ENCODE results near the gene CRAT.

CRAT gene

DNA sequence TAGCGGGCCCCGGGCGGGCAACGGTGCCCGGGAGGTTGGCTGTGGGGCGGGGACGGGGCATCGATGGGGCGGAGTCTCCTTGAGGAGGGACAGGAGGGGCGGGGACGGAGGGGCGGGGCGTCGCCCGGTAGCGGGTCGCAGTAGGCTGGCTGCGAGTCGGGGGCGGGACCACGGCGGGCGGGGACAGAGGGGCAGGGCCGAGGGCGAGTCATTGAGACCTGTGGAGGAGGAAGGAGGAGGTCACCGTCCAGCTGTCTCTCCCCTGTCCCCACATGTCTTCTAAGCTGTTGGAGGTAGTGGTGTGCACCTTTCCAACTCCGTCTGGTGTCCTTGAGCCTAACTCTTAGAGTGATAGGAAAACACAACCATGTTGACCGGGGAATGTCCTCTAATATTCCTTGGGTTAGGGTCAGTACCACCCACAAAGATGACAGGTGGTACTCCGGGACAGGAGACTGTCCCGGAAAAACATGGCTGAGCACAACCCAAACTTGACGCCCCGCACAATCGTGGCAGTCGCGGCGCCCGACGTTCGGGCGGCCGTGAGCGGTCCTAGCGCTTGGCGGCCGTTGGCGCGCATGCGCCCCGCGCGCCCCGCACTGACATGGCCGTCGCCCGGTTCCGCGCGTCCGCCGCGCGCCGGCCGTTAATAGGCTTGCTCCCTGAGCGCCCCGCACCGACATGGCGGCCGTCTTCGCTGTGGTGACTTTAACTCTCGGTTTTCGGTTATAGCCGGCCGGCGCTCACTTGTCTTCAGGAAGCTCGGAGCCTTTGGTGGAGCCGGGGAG is at the start of gene CRAT, which contains the start of gene PTPA:
TSS of gene CRAT (minus strand) at position 54 of the 788 bp plus-strand sequence. CDS start 284 bp downstream, outside the sequence.
TSS of gene PTPA (plus strand) at position 676 of the 788 bp plus-strand sequence. CDS start 186 bp downstream, outside the sequence.
- no peak for FAIRE-seq

DNA sequence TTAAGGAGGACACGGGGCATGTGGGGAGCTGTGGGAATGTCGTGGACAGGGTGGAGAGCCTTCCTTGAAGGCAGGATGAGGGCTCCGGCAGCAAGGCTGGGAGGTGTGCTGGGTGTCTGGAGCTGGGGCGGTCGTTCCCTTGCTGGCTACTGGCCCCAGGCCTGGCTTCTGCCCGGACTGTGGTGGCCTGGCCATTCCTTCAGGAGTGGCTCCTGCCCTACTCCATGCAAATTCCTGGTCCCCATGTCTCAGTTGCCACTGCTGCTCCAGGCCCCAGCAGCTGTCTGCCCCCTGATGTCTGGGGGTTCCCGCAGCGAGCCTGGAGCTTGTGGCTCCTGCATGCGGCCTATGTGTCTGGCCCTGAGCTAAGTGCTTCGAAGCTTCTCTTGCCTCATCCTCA is 45.6 kb upstream of the CRAT start:
- no peak for FAIRE-seq

DNA sequence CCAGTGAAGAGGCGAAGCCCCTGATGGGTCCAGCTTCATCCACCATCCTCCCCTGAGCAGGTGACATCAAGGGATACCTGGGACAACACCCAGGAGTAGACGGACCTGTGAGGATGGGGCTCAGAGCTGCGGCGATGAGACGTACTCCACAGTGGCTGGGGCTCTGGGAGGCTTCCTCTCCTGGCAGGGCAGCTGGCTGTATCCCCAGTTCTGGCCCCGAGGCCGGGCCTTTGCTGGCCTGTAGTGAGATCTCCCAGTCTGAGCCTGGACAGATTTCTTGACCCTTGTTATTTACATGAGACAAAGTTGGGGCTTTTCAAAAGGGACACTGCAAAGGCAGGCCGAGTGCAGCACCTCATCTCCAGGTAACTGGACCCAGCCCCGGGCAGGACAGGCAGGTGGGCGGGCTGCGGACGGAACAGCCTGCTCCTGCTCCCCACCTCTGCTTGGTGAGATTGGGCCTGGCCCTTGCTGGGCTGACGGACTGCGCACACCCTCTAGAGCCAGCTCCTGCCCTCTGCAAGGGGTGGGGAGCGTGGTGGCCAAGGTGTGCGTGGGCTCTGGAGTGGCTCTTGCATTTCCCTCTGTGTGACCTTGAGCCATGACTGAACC is 44.4 kb upstream of the CRAT start:
- no peak for FAIRE-seq

- no peak for FAIRE-seq
These were observed 40.9 kb upstream of the CRAT start for GRCh38 chr9:129151469-129151868.

- no peak for FAIRE-seq
These were observed 40.1 kb upstream of the CRAT start for GRCh38 chr9:129150672-129151211.

DNA sequence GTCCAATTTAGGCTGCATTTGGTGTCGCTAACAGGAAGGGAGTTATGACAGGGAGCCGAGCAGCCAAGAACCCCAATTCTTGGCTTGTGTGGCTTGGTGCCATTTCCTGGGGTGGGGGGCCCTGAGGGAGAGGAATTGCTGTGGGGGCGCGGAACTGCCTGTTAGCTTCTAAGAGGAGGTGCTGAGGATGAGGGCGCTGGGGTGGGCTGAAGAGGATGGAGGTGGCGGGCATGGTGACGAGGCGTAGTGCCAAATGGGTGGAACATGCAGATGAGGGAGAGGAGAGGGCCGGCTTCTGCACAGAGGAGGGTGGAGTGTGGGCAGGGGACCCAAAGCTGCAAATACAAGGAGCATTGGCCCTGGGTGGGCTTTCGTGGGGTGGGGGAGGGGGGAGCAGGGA is 39.5 kb upstream of the CRAT start:
- FAIRE-seq = no peak

GRCh38 chr9:129149442-129149841 is 38.8 kb upstream of the CRAT start:
- FAIRE-seq = no peak

DNA sequence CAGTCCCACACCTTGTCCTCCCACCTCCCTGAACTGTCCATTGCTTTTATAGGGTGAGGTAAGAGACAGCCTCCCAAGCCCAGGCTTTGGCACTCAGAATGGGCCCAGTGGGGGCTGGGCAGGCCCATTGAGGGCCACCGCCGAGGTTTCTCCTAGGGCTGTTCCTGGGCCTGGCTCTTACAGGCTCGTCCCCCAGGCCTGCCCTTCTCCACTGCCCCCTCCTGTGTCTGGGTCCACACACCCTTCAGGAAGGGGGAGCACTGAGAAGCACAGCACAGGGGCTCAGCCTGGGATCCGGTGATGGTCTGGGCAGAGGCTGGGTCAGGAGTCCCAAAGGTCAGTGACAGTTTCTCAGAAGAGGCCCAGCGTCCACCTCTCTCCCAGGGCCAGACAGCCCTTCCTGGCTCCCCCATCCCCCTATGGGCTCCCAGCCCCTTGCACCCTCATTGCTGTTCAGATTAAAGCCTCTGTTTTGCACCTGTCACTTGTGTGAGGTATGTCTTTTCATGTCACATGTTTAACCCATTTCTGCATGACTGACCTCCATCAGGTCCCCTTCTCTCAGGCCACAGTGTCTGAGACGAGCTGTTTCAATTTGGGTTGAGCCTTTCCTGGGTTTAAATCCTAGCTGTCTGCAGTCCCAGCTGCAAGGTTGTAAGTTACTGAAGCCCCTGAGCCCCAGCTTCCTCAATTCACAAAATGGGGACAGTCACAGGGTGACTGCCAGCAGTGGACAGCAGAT is 38.0 kb upstream of the CRAT start:
- FAIRE-seq = no peak

GRCh38 chr9:129146441-129146941 is 35.9 kb upstream of the CRAT start:
- no peak for FAIRE-seq

DNA sequence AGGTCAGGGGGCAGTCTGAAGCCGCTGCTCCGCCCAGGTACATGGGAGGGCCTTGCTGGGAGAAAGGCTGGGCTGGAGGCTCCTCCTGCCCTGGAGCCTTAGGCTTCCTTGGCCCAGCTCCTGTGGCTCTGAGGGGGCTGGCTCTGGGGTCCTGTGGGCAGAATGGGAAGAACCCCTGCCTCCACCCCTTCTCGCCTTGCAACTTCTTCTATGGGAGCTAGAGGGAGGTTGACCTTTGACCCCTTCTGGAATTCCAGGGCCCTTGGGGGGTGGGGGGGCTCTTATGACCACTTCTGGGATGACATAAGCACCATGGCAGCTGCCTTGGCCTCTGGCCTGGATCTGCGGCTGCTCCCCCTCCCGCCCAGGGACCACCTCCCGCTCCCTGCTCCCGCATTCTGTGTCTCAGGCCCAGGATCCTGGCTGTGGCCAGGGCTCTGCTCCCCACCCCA is 35.3 kb upstream of the CRAT start:
- FAIRE-seq = no peak

DNA sequence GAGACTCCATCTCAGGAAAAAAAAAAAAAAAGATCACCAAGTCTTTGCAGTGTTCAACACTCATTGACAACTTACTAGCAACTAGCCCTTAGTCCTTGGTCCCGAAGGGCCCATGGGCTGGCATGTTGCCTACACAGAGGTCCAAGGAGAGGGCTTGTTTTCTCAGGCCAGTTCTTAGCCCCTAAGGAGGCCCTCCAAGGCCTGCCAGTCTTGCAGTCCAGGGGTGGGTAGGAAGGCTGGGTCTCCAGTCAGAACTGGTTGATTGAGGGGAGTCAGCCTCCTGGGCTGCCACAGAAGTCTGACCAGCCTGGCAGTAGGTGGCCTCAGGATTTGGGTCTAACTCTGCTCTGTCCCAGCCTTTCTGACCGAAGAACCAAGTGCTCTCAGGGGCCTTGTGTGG is 34.7 kb upstream of the CRAT start:
- no peak for FAIRE-seq

DNA sequence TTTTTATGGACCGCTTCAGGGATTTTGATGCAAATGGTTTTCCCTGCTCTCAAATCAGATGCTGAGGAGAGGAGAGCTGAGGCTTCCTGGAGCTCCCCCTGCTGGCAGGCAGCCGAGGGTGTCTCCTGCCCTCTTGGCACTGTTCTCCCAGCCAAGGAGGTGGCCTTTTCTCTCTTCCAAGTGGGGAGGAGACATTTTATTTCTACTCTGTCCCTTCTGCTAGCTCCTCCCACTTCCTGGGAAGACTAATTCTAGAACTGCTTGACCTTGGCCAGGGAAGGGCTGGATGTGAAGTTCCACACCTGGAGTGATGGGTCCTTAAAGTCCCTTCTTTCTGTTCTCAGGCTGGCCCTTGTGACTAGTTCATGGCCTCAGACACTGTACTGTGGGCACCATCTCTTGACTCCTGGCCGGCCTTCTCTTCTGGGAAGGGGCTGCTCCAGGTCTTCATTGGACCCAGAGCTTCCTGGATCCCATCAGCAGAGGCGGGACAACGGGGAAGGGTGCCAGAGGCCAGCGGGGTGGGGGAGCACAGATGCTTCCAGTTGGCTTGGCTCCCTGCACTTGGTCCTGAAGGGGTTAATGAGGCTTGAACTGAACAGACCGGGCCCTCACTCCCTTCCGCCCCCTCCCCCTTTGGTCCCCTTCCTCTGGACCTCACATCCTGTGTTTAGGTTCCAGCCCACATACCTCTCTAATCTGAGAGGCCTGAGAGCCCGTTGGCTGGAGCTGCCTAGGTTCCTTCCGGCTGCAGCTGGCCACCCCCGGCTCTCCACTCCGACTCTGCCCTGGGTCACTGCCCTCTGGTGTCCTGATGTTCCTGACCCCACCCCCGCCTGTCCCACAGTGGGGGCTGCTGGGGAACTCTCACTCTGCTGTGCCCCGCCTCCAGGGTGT is 32.7 kb upstream of the CRAT start:
- FAIRE-seq = no peak

DNA sequence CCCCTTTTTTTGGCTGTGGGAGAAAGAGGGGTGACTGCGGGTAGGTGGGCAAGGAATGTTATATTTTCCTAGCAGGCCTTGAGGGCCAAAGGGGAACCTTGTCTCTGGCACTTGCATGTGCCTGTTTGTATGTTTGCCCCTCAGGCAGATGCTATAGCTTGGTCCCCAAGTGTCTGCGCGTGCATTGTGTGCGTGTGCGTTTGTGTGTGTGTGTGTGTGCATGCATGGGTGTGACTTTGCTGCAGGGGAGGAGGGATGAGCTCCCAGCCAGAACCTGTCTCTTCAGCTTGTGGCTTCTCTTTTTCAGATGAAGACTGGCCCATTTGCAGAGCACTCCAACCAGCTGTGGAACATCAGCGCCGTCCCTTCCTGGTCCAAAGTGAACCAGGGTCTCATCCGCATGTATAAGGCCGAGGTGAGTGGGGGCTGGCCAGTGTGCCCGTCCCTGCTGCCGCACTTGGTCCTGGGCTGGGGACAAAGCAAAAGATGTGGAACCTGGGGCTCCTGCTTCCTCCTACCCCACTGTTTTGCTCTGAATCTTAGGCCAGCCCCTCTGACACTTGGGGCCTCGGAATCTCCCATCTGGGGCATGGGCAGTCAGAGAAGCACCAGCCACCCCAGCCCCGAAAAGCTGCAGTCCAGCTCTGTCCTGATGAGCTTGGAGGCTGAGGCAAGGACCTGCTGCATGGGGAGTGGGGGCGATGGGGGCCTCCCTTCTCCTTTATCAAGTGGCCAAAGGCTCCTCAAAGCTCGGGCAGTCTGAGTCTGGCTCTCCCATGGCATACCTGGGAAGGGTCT is 31.7 kb upstream of the CRAT start:
- FAIRE-seq = no peak

DNA sequence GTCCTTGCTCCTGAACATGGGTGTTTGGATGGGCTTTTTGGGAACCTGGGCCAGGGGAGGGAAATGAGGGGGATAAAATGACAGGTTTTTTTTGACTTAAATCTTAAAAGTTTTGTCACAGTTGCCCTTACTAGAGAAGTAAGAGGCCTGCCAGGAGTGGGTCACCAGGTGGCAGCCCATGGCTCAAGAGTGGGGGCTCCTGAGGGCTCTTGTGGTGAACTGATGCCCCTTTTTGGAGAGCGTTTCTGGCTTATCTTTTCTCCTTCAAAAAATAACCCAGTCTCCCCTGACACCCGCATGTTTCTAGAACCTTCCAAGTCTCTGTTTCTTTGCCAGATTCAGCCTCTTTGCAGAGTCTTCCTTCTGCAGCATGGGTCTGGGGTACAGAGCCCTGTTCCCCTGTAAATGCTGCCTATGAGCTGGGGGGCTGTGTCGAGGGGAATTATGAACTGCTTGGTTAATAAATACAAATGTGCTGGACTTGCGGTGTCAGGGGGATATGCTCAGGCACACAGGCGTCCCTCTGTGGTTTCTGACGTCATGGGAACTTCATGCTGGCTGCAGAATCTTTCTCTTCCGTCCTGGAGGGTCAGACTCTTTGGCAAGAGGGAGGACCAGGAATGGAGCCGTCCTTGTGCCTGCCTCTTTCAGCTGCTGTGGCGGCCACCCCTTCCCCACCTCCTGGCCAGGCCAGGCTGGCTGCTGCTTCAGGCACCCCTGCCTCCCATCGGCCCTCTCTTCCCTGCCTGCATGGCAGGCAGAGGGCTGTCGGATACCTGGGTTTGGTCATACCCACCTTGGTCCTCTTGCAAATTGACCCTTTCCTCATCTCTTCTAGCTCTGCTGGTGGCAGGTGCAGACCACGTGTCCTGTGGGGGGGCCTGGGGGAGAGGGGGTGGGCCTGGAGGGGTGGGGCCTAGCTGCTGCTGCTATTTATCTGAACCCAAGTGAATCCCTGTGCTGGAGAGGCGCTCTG is 30.8 kb upstream of the CRAT start:
- FAIRE-seq = no peak

- no peak for FAIRE-seq
These were observed 29.9 kb upstream of the CRAT start for GRCh38 chr9:129140397-129141065.

GRCh38 chr9:129139993-129140396 is 29.4 kb upstream of the CRAT start:
- no peak for FAIRE-seq

DNA sequence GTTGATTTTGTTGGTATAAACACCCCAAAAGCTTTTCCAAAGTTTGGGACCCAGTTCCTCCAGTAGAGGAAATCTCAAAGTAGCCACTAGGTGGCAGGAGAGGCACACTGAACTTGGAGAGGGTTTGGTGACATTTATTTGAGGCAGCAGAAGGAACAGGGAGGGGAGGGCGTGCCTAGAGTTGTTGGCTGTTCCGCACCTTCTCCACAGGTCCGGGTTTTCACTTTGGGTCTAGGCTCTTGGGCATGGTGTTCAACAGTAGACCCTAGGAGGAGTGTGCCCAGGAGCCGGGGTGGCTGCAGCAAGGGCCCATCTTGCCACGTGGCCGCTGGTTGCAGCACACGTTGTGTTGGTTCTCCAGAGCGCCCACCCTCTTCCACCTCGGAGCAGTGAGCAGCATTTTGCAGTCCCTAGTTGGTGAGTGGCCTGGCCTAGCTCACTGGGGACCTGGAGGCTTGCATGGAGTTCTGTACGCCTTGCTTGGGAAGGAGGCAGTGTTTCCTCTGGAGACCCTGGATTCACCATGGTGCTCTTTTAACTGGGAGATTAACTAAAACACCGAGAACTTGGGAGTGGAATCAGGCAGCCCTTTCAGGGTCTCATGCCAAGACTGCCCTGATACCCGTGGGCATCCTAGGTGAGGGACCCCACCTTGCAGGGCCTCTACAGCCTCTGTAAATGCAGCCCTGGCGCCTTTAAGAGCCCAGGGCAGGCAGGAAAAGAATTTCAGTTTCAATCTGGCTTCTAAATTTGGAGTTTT is 28.8 kb upstream of the CRAT start:
- peak; percentile 80 for FAIRE-seq

- FAIRE-seq = no peak
These were observed 28.1 kb upstream of the CRAT start for GRCh38 chr9:129138476-129139232.
